ENCODE results near the gene TMEM61. TPM values are rescaled to one million over a fixed set of nuclear protein-coding genes. Genes with fewer than 3 reads are reported as not detected.

The TMEM61 gene
- total and polyA plus RNA-seq, 2 of the 8 experiments (the other 6 are each of a cell fraction or from before 2014, with no cell fraction given): 0.54 to 1.4 TPM

- no peak for TF ChIP-seq GABPA (IDR thresholded peaks at IDR 0.05; ENCODE audit: borderline replicate concordance, insufficient read depth, low read length)
- no peak for TF ChIP-seq PHF8 (conservative IDR thresholded peaks at IDR 0.05; ENCODE audit: low read depth, low read length)
These were observed 58.1 kb downstream of the TMEM61 start (continued) for GRCh38 chr1:55038552-55038838.

All from H1 (cell line).